ENCODE results near the gene DUSP8.

Gene DUSP8

DNA sequence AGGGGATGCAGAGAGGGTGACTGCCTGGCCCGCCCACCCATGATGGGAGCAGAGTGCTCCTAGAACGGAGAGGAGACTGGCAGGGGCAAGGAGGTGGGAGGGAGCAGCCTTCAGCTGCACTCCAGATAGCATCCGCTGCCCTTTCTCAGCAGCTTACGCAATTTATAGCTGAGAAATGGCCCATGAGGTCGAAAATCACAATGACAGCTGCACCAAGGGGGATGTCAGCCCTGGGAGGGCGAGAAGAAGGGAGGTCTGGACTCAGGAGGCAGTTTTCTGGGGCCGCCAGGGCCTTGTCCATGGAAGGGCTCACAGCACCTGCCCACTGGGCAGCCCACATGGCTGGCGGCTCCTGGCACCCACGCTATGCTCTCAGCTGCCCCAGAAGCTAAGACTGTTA, 67.9 kb downstream of the DUSP8 start:
- H3K4me3 Mint-ChIP-seq: no peak overlapping the region
- peaks cover 28% of the 10 kb centered on the region for H3K36me3 Mint-ChIP-seq (ENCODE audit: insufficient read depth)
- H3K4me1 Mint-ChIP-seq (ENCODE audit: low read depth in 2 of 2): peaks cover 50 to 54% of the 10 kb centered on the region in 2 donors
- H3K9me3 Mint-ChIP-seq: no peaks in the 10 kb centered on the region
- H3K27ac Mint-ChIP-seq: peak overlapping the region; percentile 44 to 73
- DNase-seq: no peak
- H3K27me3 Mint-ChIP-seq: no peaks in the 10 kb centered on the region
- ATAC-seq (replicated peaks): no peak

Measured in effector memory CD8-positive, alpha-beta T cell (primary cell).